IMR-90 (cell line): ENCODE results near the gene CCDC60. TPM values are rescaled to one million over a fixed set of nuclear protein-coding genes. Genes with fewer than 3 reads are reported as not detected.

Experiments used
- ATAC-seq: fragments of 200-7000 bp; cut with Tn5 transposase; 2 replicates; pipeline ENCODE4 v1.9.1; 2020; ENCODE audit warnings: low read depth, mild to moderate bottlenecking, moderate library complexity
- BruUV-seq: library from RNA; stranded (reverse); fragments of 400-500 nt; replicated peaks from 2 replicates; lab custom pipeline; 2021; lab: Mats Ljungman, UMichigan
- CTCF ChIA-PET: fragments of 300-600 bp; formaldehyde crosslinking; extraction: SDS; loops from one replicate; lab custom pipeline; 2021; ENCODE audit warnings: antibody characterized with exemption; lab: Yijun Ruan, JAX
- POLR2A ChIA-PET: fragments of 300-600 bp; sonication (Branson Sonifier 250); formaldehyde crosslinking; loops from one replicate; lab custom pipeline; 2022; ENCODE audit warnings: antibody characterized with exemption; ENCODE audit not compliant: unreplicated experiment; lab: Charles Lee
- DNase-seq: peaks from one replicate; pipeline ENCODE4 v3.0.0; 2013
- H2AFZ ChIP-seq: replicated peaks from 2 replicates; pipeline ENCODE3; 2013; ENCODE audit warnings: low read length, mild to moderate bottlenecking; ENCODE audit not compliant: poor library complexity
- H2AK5ac ChIP-seq: 2 replicates; pipeline ENCODE4 v1.6.1; 2013; ENCODE audit warnings: low read depth, low read length, inconsistent platforms
- H2AK9ac ChIP-seq: replicated peaks from 2 replicates; pipeline ENCODE3; 2013; ENCODE audit warnings: mild to moderate bottlenecking, low read depth, low read length, moderate library complexity; ENCODE audit not compliant: poor library complexity
- H2BK120ac ChIP-seq: 2 replicates; pipeline ENCODE4 v1.6.1; 2013; ENCODE audit warnings: low read depth, low read length, inconsistent platforms
- H2BK15ac ChIP-seq: 3 replicates; pipeline ENCODE4 v1.6.1; 2013; ENCODE audit warnings: low read depth, low read length, inconsistent platforms
- H2BK20ac ChIP-seq: 2 replicates; pipeline ENCODE4 v1.6.1; 2013; ENCODE audit warnings: low read depth, mild to moderate bottlenecking, inconsistent platforms, low read length, moderate library complexity
- H2BK5ac ChIP-seq: 2 replicates; pipeline ENCODE4 v1.6.1; 2013; ENCODE audit warnings: mild to moderate bottlenecking, low read depth, low read length, inconsistent platforms; ENCODE audit not compliant: poor library complexity, severe bottlenecking
- H3K14ac ChIP-seq: replicated peaks from 2 replicates; pipeline ENCODE4 v1.6.1; 2013; ENCODE audit warnings: low read depth, low read length, inconsistent platforms
- H3K18ac ChIP-seq: 2 replicates; pipeline ENCODE4 v1.6.1; 2013; ENCODE audit warnings: low read depth, low read length, control low read depth
- H3K23ac ChIP-seq: 2 replicates; pipeline ENCODE4 v1.6.1; 2013; ENCODE audit warnings: low read depth, low read length, inconsistent platforms
- H3K27ac ChIP-seq: 2 replicates; pipeline ENCODE4 v1.5.1; 2013; ENCODE audit warnings: mild to moderate bottlenecking, control low read depth, low read length; ENCODE audit not compliant: insufficient read depth
- H3K27me3 ChIP-seq: 2 replicates; pipeline ENCODE4 v1.6.1; 2013; ENCODE audit warnings: low read length; ENCODE audit not compliant: control insufficient read depth, insufficient read depth
- H3K36me3 ChIP-seq: 2 replicates; pipeline ENCODE4 v1.6.1; 2013; ENCODE audit warnings: low read length, mixed read lengths; ENCODE audit not compliant: control insufficient read depth, insufficient read depth
- H3K4ac ChIP-seq: 2 replicates; pipeline ENCODE4 v1.6.1; 2013; ENCODE audit warnings: low read depth, low read length, inconsistent platforms
- H3K4me1 ChIP-seq: 2 replicates; pipeline ENCODE4 v1.6.1; 2013; ENCODE audit warnings: low read length, mixed read lengths; ENCODE audit not compliant: control insufficient read depth, insufficient read depth
- H3K4me2 ChIP-seq: 2 replicates; pipeline ENCODE4 v1.6.1; 2013; ENCODE audit warnings: low read depth, mild to moderate bottlenecking, control low read depth, low read length, moderate library complexity
- H3K4me3 ChIP-seq: 2 replicates; pipeline ENCODE4 v1.5.1; 2013; ENCODE audit warnings: low read depth, mild to moderate bottlenecking, control low read depth, low read length, moderate library complexity; ENCODE audit not compliant: insufficient read depth
- H3K56ac ChIP-seq: 2 replicates; pipeline ENCODE4 v1.6.1; 2013; ENCODE audit warnings: low read length, inconsistent platforms; ENCODE audit not compliant: insufficient read depth; ENCODE audit errors: extremely low read depth
- H3K79me1 ChIP-seq, 2 experiments: 2 replicates each; pipeline ENCODE4 v1.6.1; 2013; ENCODE audit warnings: low read length in 2 of 2, inconsistent platforms in 1 of 2, low read depth in 1 of 2
- H3K9ac ChIP-seq: 2 replicates; pipeline ENCODE4 v1.6.1; 2013; ENCODE audit warnings: low read depth, low read length, control low read depth
- H3K9me1 ChIP-seq: 2 replicates; pipeline ENCODE4 v1.6.1; 2013; ENCODE audit warnings: low read length, inconsistent platforms; ENCODE audit not compliant: insufficient read depth
- H3K9me3 ChIP-seq: 2 replicates; pipeline ENCODE4 v1.6.1; 2013; ENCODE audit warnings: low read length; ENCODE audit not compliant: control insufficient read depth, insufficient read depth
- H4K20me1 ChIP-seq: 2 replicates; pipeline ENCODE4 v1.6.1; 2013; ENCODE audit warnings: low read length, inconsistent platforms; ENCODE audit not compliant: insufficient read depth
- H4K5ac ChIP-seq: 2 replicates; pipeline ENCODE4 v1.6.1; 2013; ENCODE audit warnings: mild to moderate bottlenecking, low read depth, low read length, control low read depth
- H4K8ac ChIP-seq, 2 experiments: 2 replicates each; pipeline ENCODE4 v1.6.1; 2013; ENCODE audit warnings: low read depth in 2 of 2, low read length in 2 of 2, control low read depth in 1 of 2, inconsistent platforms in 1 of 2
- H4K91ac ChIP-seq: 2 replicates; pipeline ENCODE4 v1.6.1; 2013; ENCODE audit warnings: low read depth, low read length, inconsistent platforms; ENCODE audit not compliant: insufficient read depth
- FOS ChIP-seq: fragments of 150-350 bp; IDR thresholded peaks from 2 replicates; pipeline ENCODE4 v1.6.1; 2016; ENCODE audit warnings: low read depth, low read length
- MXI1 ChIP-seq: IDR thresholded peaks from 2 replicates; pipeline ENCODE4 v1.6.1; 2012; ENCODE audit warnings: low read depth, mild to moderate bottlenecking, low read length, moderate library complexity, borderline replicate concordance
- RAD21 ChIP-seq: IDR thresholded peaks from 2 replicates; pipeline ENCODE4 v1.6.1; 2012; ENCODE audit warnings: low read length, improper control_type of control experiment
- RCOR1 ChIP-seq: IDR thresholded peaks from 2 replicates; pipeline ENCODE4 v1.6.1; 2012; ENCODE audit warnings: mild to moderate bottlenecking, low read length, improper control_type of control experiment; ENCODE audit not compliant: insufficient replicate concordance
- WGBS, 2 experiments: methylation state at CpG; one replicate each; pipeline versions ENCODE4 v1.1.5 to v1.1.7; 2013; ENCODE audit warnings: missing lambda C conversion rate in 2 of 2; ENCODE audit not compliant: insufficient read length in 1 of 2; ENCODE audit errors: extremely low coverage in 2 of 2; 5-methylcytosine and 5-hydroxymethylcytosine counted together
- dilution Hi-C: fragments of 300-500 bp; cut with HindIII; formaldehyde crosslinking; loops from one replicate; pipeline ENCODE4 v1.14.3; 2018; ENCODE audit warnings: low sequenced_read_pairs; ENCODE audit not compliant: unreplicated experiment
- in situ Hi-C: fragments of 300-500 bp; cut with MboI; formaldehyde crosslinking; loops from 3 replicates; pipeline ENCODE4 v1.14.3; 2019; ENCODE audit warnings: low sequenced_read_pairs, inconsistent platforms, mixed read lengths
- intact Hi-C: fragments of 100-400 bp; cut with micrococcal nuclease; formaldehyde crosslinking; loops from 2 replicates; pipeline ENCODE4 v1.10.0; 2022
- polyA plus RNA-seq, 3 experiments: library from polyadenylated mRNA; depleted of rRNA; stranded (reverse); fragments of >200 nt; gene quantifications; 2 replicates each; pipeline ENCODE4 v1.2.3, GENCODE V29; 2012; ENCODE audit warnings: low replicate concordance in 1 of 3
- total RNA-seq: library from RNA; depleted of rRNA; stranded (reverse); fragments of >200 nt; gene quantifications from 2 replicates; pipeline ENCODE4 v1.2.3, GENCODE V29; 2012
- TF ChIP-seq, protein P1 (sequence below): conservative IDR thresholded peaks from 2 replicates; pipeline ENCODE4 v1.5.1; 2012; ENCODE audit warnings: mild to moderate bottlenecking, low read depth, low read length, improper control_type of control experiment

Gene CCDC60
- total and polyA plus RNA-seq, 2 of the 4 experiments (the other 2 are of a cell fraction) = not detected

DNA sequence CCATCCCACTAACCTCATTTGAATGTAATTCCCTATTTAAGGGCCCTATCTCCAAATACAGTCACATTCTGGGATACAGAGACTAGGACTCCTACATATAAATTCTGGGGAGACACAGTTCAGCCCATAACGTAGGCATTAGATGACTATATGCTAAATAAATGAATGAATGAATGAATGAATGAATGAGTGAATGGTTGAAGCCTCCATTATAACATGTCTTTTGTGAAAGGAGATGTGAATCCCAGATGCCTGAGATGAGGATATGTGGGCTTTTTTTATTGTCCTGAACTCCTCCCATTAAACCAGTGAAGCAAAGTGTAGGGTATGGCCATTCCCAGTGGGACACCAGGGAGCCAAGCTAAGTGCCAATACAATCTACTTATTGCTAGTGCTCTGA lies 238.6 kb downstream of the CCDC60 start:
- intact Hi-C loops = no loop called here
- H3K4ac ChIP-seq = no peak overlapping the region
- no peaks in the 10 kb centered on the region for H3K79me1 ChIP-seq
- H3K4me1 ChIP-seq = no peaks in the 10 kb centered on the region
- no peak overlapping the region for H2AK9ac ChIP-seq
- H3K9me3 ChIP-seq = no peaks in the 10 kb centered on the region
- H3K9ac ChIP-seq = no peak overlapping the region
- ChIA-PET CTCF (no interaction called here), POLR2A (no interaction called here)
- H3K23ac ChIP-seq = no peak overlapping the region
- ATAC-seq (no peak), DNase-seq (no peak)
- no peak overlapping the region for H2AFZ ChIP-seq
- no peak overlapping the region for H2AK5ac ChIP-seq
- H3K4me2 ChIP-seq = no peak overlapping the region
- no TSS peak for BruUV-seq
- H4K5ac ChIP-seq = no peak overlapping the region
- H4K20me1 ChIP-seq = no peaks in the 10 kb centered on the region
- no peaks in the 10 kb centered on the region for H3K36me3 ChIP-seq
- no peak overlapping the region for H2BK120ac ChIP-seq
- in situ Hi-C loops = no loop called here
- no peak overlapping the region for H3K18ac ChIP-seq
- no peaks in the 10 kb centered on the region for H3K27me3 ChIP-seq
- H4K8ac ChIP-seq = no peak overlapping the region
- no peak overlapping the region for H4K91ac ChIP-seq
- WGBS, 2 experiments = no CpG with 5 or more reads among the region's 1 CpG
- H3K9me1 ChIP-seq = no peaks in the 10 kb centered on the region
- dilution Hi-C loops = no loop called here
- no peak overlapping the region for H2BK15ac ChIP-seq
- H2BK5ac ChIP-seq = no peak overlapping the region
- H2BK20ac ChIP-seq = no peak overlapping the region
- no peak overlapping the region for H3K14ac ChIP-seq
- H3K56ac ChIP-seq = no peak overlapping the region
- TF ChIP-seq RAD21 (no peak), MXI1 (no peak), RCOR1 (no peak), FOS (no peak)
- TF ChIP-seq, protein P1, sequence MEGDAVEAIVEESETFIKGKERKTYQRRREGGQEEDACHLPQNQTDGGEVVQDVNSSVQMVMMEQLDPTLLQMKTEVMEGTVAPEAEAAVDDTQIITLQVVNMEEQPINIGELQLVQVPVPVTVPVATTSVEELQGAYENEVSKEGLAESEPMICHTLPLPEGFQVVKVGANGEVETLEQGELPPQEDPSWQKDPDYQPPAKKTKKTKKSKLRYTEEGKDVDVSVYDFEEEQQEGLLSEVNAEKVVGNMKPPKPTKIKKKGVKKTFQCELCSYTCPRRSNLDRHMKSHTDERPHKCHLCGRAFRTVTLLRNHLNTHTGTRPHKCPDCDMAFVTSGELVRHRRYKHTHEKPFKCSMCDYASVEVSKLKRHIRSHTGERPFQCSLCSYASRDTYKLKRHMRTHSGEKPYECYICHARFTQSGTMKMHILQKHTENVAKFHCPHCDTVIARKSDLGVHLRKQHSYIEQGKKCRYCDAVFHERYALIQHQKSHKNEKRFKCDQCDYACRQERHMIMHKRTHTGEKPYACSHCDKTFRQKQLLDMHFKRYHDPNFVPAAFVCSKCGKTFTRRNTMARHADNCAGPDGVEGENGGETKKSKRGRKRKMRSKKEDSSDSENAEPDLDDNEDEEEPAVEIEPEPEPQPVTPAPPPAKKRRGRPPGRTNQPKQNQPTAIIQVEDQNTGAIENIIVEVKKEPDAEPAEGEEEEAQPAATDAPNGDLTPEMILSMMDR = no peak
- H3K27ac ChIP-seq = no peak overlapping the region
- no peak overlapping the region for H3K4me3 ChIP-seq
